CD14-positive monocyte (primary cell): ENCODE data around the gene CDC42EP3. TPM values are rescaled to one million over a fixed set of nuclear protein-coding genes. Genes with fewer than 3 reads are reported as not detected.

ENCODE experiments used
- DNase-seq, 3 donors: peaks; one replicate each; pipeline ENCODE4 v3.0.0-alpha.2; 2011 to 2022
- H2AFZ ChIP-seq: 2 replicates; pipeline ENCODE4 v1.6.0; 2012; ENCODE audit warnings: mild to moderate bottlenecking, low read depth, low read length, inconsistent platforms; ENCODE audit not compliant: insufficient read depth, poor library complexity, severe bottlenecking
- H3K27ac ChIP-seq, 2 donors: 1 replicate in 1 of 2; 2 replicates in 1 of 2; pipeline ENCODE4 v1.5.1; 2012 to 2013; ENCODE audit warnings: low read length in 2 of 2, control low read depth in 1 of 2, inconsistent platforms in 1 of 2, low read depth in 1 of 2, mild to moderate bottlenecking in 1 of 2
- H3K27me3 ChIP-seq, 2 donors: one replicate each; pipeline versions ENCODE4 v1.6.0 to v1.6.1; 2011 to 2013; ENCODE audit warnings: low read length in 2 of 2; ENCODE audit not compliant: control insufficient read depth in 2 of 2, insufficient read depth in 2 of 2
- H3K36me3 ChIP-seq, 2 donors: replicated peaks in 1 of 2; 1 replicate in 1 of 2; 2 replicates in 1 of 2; pipeline versions ENCODE4 v1.5.1 to v1.6.1; 2012 to 2013; ENCODE audit warnings: low read length in 2 of 2, control low read depth in 1 of 2, inconsistent platforms in 1 of 2, mild to moderate bottlenecking in 1 of 2; ENCODE audit not compliant: insufficient read depth in 2 of 2, control insufficient read depth in 1 of 2
- H3K4me1 ChIP-seq, 2 donors: 1 replicate in 1 of 2; 2 replicates in 1 of 2; pipeline versions ENCODE4 v1.5.1 to v1.6.1; 2012 to 2013; ENCODE audit warnings: low read length in 2 of 2, control low read depth in 1 of 2, inconsistent platforms in 1 of 2, mild to moderate bottlenecking in 1 of 2, moderate library complexity in 1 of 2; ENCODE audit not compliant: insufficient read depth in 2 of 2, control insufficient read depth in 1 of 2
- H3K4me2 ChIP-seq: replicated peaks from 2 replicates; pipeline ENCODE3; 2012; ENCODE audit warnings: low read length, moderate library complexity, mild to moderate bottlenecking; ENCODE audit not compliant: poor library complexity, severe bottlenecking; ENCODE audit errors: extremely low read depth
- H3K4me3 ChIP-seq, 3 experiments: fragments of 200-600 bp in 1 of 3; sonication (generic) in 1 of 3; replicated peaks in 1 of 3; 1 replicate in 2 of 3; 2 replicates in 1 of 3; pipeline ENCODE4 v1.5.1; 2011 to 2013; ENCODE audit warnings: low read length in 3 of 3, mild to moderate bottlenecking in 3 of 3, control low read depth in 2 of 3, low read depth in 2 of 3, inconsistent platforms in 1 of 3, moderate library complexity in 1 of 3
- H3K79me2 ChIP-seq: 2 replicates; pipeline ENCODE4 v1.6.0; 2012; ENCODE audit warnings: mild to moderate bottlenecking, control low read depth, inconsistent platforms, low read length, moderate library complexity; ENCODE audit not compliant: insufficient read depth
- H3K9ac ChIP-seq: 2 replicates; pipeline ENCODE4 v1.6.0; 2017; ENCODE audit warnings: low read length, mild to moderate bottlenecking; ENCODE audit not compliant: insufficient read depth, poor library complexity, severe bottlenecking
- H3K9me3 ChIP-seq, 2 donors: replicated peaks in 1 of 2; 1 replicate in 1 of 2; 2 replicates in 1 of 2; pipeline versions ENCODE4 v1.5.1 to v1.6.1; 2012 to 2013; ENCODE audit warnings: low read length in 2 of 2, control low read depth in 1 of 2; ENCODE audit not compliant: control insufficient read depth in 1 of 2, insufficient read depth in 1 of 2
- H4K20me1 ChIP-seq: 2 replicates; pipeline ENCODE4 v1.6.0; 2012; ENCODE audit warnings: mild to moderate bottlenecking, low read length, control low read depth, moderate library complexity; ENCODE audit not compliant: insufficient read depth
- H3K27ac Mint-ChIP-seq, 7 donors: one replicate each; pipeline ENCODE4 v1.8.0; 2020; ENCODE audit warnings: mild to moderate bottlenecking in 7 of 7, mixed read lengths in 7 of 7, moderate library complexity in 6 of 7, inconsistent platforms in 2 of 7
- H3K27me3 Mint-ChIP-seq, 3 donors: one replicate each; pipeline ENCODE4 v1.8.0; 2021 to 2022; ENCODE audit warnings: low read depth in 3 of 3, mild to moderate bottlenecking in 3 of 3, mixed read lengths in 3 of 3, moderate library complexity in 3 of 3, inconsistent platforms in 1 of 3
- H3K36me3 Mint-ChIP-seq, 2 donors: one replicate each; pipeline ENCODE4 v1.8.0; 2020; ENCODE audit warnings: mixed read lengths in 2 of 2, inconsistent platforms in 1 of 2, mild to moderate bottlenecking in 1 of 2
- H3K4me1 Mint-ChIP-seq: one replicate; pipeline ENCODE4 v1.8.0; 2020; ENCODE audit warnings: mild to moderate bottlenecking, mixed read lengths
- H3K4me3 Mint-ChIP-seq, 2 donors: one replicate each; pipeline ENCODE4 v1.8.0; 2020; ENCODE audit warnings: mild to moderate bottlenecking in 2 of 2, mixed read lengths in 2 of 2, moderate library complexity in 1 of 2
- H3K9me3 Mint-ChIP-seq, 7 donors: one replicate each; pipeline ENCODE4 v1.8.0; 2020 to 2022; ENCODE audit warnings: mixed read lengths in 7 of 7, mild to moderate bottlenecking in 6 of 7, moderate library complexity in 6 of 7, inconsistent platforms in 2 of 7
- CTCF ChIP-seq: fragments of 200-600 bp; IDR thresholded peaks from one replicate; pipeline ENCODE4 v1.8.0; 2022; ENCODE audit warnings: antibody characterized with exemption, mild to moderate bottlenecking
- WGBS: methylation state at CpG from one replicate; pipeline ENCODE4 v1.1.5; 2013; ENCODE audit warnings: missing lambda C conversion rate; ENCODE audit not compliant: insufficient coverage; 5-methylcytosine and 5-hydroxymethylcytosine counted together
- intact Hi-C, 2 donors: fragments of 100-400 bp; cut with micrococcal nuclease; formaldehyde crosslinking; loops; one replicate each; pipeline versions ENCODE4 v1.15.0 to v1.15.1; 2023
- polyA plus RNA-seq, 3 donors: library from polyadenylated mRNA; depleted of rRNA in 1 of 3; unstranded in 2 of 3; stranded (reverse) in 1 of 3; fragments of 300-500 nt in 2 of 3; fragments of >200 nt in 1 of 3; fragmentation: Illumina TruSeq in 2 of 3; gene quantifications; 1 replicate in 2 of 3; 2 replicates in 1 of 3; pipeline ENCODE4 v1.2.3, GENCODE V29; 2012 to 2021

Gene CDC42EP3
- polyA plus RNA-seq, 3 donors: 179 to 272 (median 249) TPM

GRCh38 chr2:37610638-37611289 is 60.7 kb downstream of the CDC42EP3 start:
- 100% methylated on average over 5 of the region's 5 CpGs for WGBS
- Histone ChIP-seq H3K36me3 (no peaks in the 10 kb centered on the region), H3K27me3 (no peaks in the 10 kb centered on the region), H3K4me1 (peaks cover 24 to 25% of the 10 kb centered on the region in 2 donors), H3K9ac (no peak overlapping the region), H3K4me3 (no peak overlapping the region), H2AFZ (no peak overlapping the region), H3K4me2 (no peak overlapping the region), H3K79me2 (no peaks in the 10 kb centered on the region), H4K20me1 (no peaks in the 10 kb centered on the region), H3K27ac (no peak overlapping the region), H3K9me3 (no peaks in the 10 kb centered on the region)
- Mint-ChIP-seq H3K36me3 (no peaks in the 10 kb centered on the region), H3K27ac (no peak overlapping the region), H3K27me3 (peaks cover 0 to 1% (median 0%) of the 10 kb centered on the region in 3 donors), H3K4me1 (peaks cover 30% of the 10 kb centered on the region), H3K9me3 (peaks cover 0 to 7% (median 0%) of the 10 kb centered on the region in 7 donors), H3K4me3 (no peak overlapping the region)
- no peak for TF ChIP-seq CTCF
- no peak for DNase-seq
- intact Hi-C loops: no loop called here

- H3K9me3 ChIP-seq: no peaks in the 10 kb centered on the region
- H3K27me3 ChIP-seq: no peaks in the 10 kb centered on the region
- H3K36me3 Mint-ChIP-seq: no peaks in the 10 kb centered on the region
- no peaks in the 10 kb centered on the region for H3K79me2 ChIP-seq
- H3K27ac Mint-ChIP-seq: no peak overlapping the region
- H3K27me3 Mint-ChIP-seq: peaks cover 0 to 1% (median 0%) of the 10 kb centered on the region in 3 donors
- H3K4me3 ChIP-seq: no peak overlapping the region
- peaks cover 0 to 7% (median 0%) of the 10 kb centered on the region in 7 donors for H3K9me3 Mint-ChIP-seq
- no peak overlapping the region for H3K4me3 Mint-ChIP-seq
- no peaks in the 10 kb centered on the region for H4K20me1 ChIP-seq
- TF ChIP-seq CTCF: no peak
- no peak overlapping the region for H3K27ac ChIP-seq
- no peaks in the 10 kb centered on the region for H3K36me3 ChIP-seq
- no peak for DNase-seq
- no peak overlapping the region for H3K4me2 ChIP-seq
- peaks cover 17% of the 10 kb centered on the region in 2 donors for H3K4me1 ChIP-seq
- H2AFZ ChIP-seq: no peak overlapping the region
- 71% methylated on average over 3 of the region's 6 CpGs for WGBS
- intact Hi-C loops: no loop called here
- H3K4me1 Mint-ChIP-seq: peaks cover 23% of the 10 kb centered on the region
- no peak overlapping the region for H3K9ac ChIP-seq
Measured at GRCh38 chr2:37609782-37610181, 61.7 kb downstream of the CDC42EP3 start.
